ENCODE results near the gene SH3RF1. TPM values are rescaled to one million over a fixed set of nuclear protein-coding genes. Genes with fewer than 3 reads are reported as not detected.

Gene SH3RF1
- total RNA-seq, 1 experiment from 2014 or later: 59.5 TPM

GRCh38 chr4:169226565-169226964 is 44.2 kb downstream of the SH3RF1 start (continued):
- TF ChIP-seq ZBTB33 (IDR thresholded peaks at IDR 0.05; ENCODE audit: extremely low read depth, insufficient replicate concordance, low read length) (no peak), RAD21 (IDR thresholded peaks at IDR 0.05; ENCODE audit: low read depth) (no peak), JUND (IDR thresholded peaks at IDR 0.05) (no peak), EZH2phosphoT487 (IDR thresholded peaks at IDR 0.05; ENCODE audit: borderline replicate concordance) (no peak), POLR2AphosphoS5 (IDR thresholded peaks at IDR 0.05; ENCODE audit: low read depth, low read length) (no peak), SP1 (IDR thresholded peaks at IDR 0.05; ENCODE audit: low read depth) (no peak), ELF1 (IDR thresholded peaks at IDR 0.05; ENCODE audit: borderline replicate concordance, low read depth) (no peak), TCF7L2 (IDR thresholded peaks at IDR 0.05; ENCODE audit: borderline replicate concordance, extremely low read depth, insufficient read depth, insufficient read length) (no peak)

GRCh38 chr4:169225812-169226211 is 44.9 kb downstream of the SH3RF1 start:
- Histone ChIP-seq H3K4me3 (replicated peaks in 1 of 2; ENCODE audit: low read depth in 1 of 2, low read length in 2 of 2) (peak overlapping the region in 1 of 2 experiments; percentile 45; a peak in 2 of 4 replicates), H3K36me3 (ENCODE audit: control insufficient read depth in 1 of 2, insufficient read depth in 2 of 2, low read length in 2 of 2) (0 out of 4 replicates have a peak, but pooled peaks cover 0 to 4% of the 10 kb centered on the region in 2 experiments), H3K4me2 (ENCODE audit: low read length) (peak overlapping the region; percentile 77), H3K9me3 (ENCODE audit: control insufficient read depth in 1 of 2, insufficient read depth in 1 of 2, low read depth in 1 of 2, low read length in 2 of 2) (no peaks in the 10 kb centered on the region), H3K9ac (ENCODE audit: low read length) (peak overlapping the region; percentile 48), H3K79me2 (ENCODE audit: insufficient read depth, low read length) (peaks cover 83% of the 10 kb centered on the region), H3K27me3 (ENCODE audit: insufficient read depth, low read length) (no peaks in the 10 kb centered on the region), H3K9me2 (ENCODE audit: insufficient read depth) (no peaks in the 10 kb centered on the region), H3K4me1 (ENCODE audit: control insufficient read depth in 1 of 2, insufficient read depth in 2 of 2, low read length in 2 of 2) (peaks cover 71 to 84% of the 10 kb centered on the region in 2 experiments), H2AFZ (ENCODE audit: low read depth, low read length, poor library complexity, severe bottlenecking) (no peak overlapping the region), H4K20me1 (ENCODE audit: insufficient read depth) (no peaks in the 10 kb centered on the region), H3K27ac (ENCODE audit: low read depth, low read length) (peak overlapping the region; percentile 95)
- no TSS peak for BruUV-seq (replicated peaks)
- intact Hi-C loops (cut with micrococcal nuclease): no loop called here
- ATAC-seq (peak; percentile 44), DNase-seq (ENCODE audit: low read depth, low spot score) (peak; percentile 76)
- ChIA-PET CTCF (no interaction called here), POLR2A (interaction anchor here (0.6 to 2.7 kb wide), 4 partner anchors 9 to 204 kb away, joined by 3 to 11 read pairs (median 4); no protein-coding TSS in a partner anchor), RAD21 (ENCODE audit: low non-redundant PET in 1 of 2, low total read pairs in 2 of 2, uncharacterized antibody in 2 of 2, unreplicated experiment in 2 of 2) (interaction anchor here in 1 of 2 experiments (1.9 kb wide), 1 partner anchor 156 kb away, joined by 4 read pairs; no protein-coding TSS in a partner anchor)
- TF ChIP-seq POLR2AphosphoS5 (IDR thresholded peaks at IDR 0.05; ENCODE audit: low read depth, low read length) (no peak), FOSL1 (IDR thresholded peaks at IDR 0.05; ENCODE audit: low read depth) (peak; percentile 65), EZH2phosphoT487 (IDR thresholded peaks at IDR 0.05; ENCODE audit: borderline replicate concordance) (no peak), SP1 (IDR thresholded peaks at IDR 0.05; ENCODE audit: low read depth) (peak; percentile 24; the same call in 1 of the 2 replicates), CBX3 (IDR thresholded peaks at IDR 0.05; ENCODE audit: low read depth) (no peak; the same call in 1 of the 2 replicates), EGR1 (IDR thresholded peaks at IDR 0.05; ENCODE audit: low read depth) (no peak), CEBPB (IDR thresholded peaks at IDR 0.05; ENCODE audit: low read depth) (peak; percentile 6; the same call in 1 of the 2 replicates), JUND (IDR thresholded peaks at IDR 0.05) (peak; percentile 65)
